Measurements from ENCODE around the gene TCF7L2.

TCF7L2 gene

GRCh38 chr10:112953174-112954159 is 3.4 kb downstream of the TCF7L2 start:
- FAIRE-seq, result no peak
- no peak for DNase-seq (ENCODE audit: insufficient read length, low spot score)
- no peak for TF ChIP-seq CTCF (IDR thresholded peaks at IDR 0.05; ENCODE audit: insufficient read depth, missing control alignments)

- FAIRE-seq, result no peak
- TF ChIP-seq CTCF (IDR thresholded peaks at IDR 0.05; ENCODE audit: insufficient read depth, missing control alignments), result no peak
- DNase-seq (ENCODE audit: insufficient read length, low spot score), result no peak
Observed at GRCh38 chr10:112954974-112955581, 5.0 kb downstream of the TCF7L2 start.

- TF ChIP-seq CTCF (IDR thresholded peaks at IDR 0.05; ENCODE audit: insufficient read depth, missing control alignments), result no peak
- FAIRE-seq (no peak), DNase-seq (ENCODE audit: insufficient read length, low spot score) (no peak)
Observed at GRCh38 chr10:112955582-112956421, 5.8 kb downstream of the TCF7L2 start.

GRCh38 chr10:112956631-112957350 is 6.7 kb downstream of the TCF7L2 start:
- DNase-seq (ENCODE audit: insufficient read length, low spot score), result no peak
- no peak for TF ChIP-seq CTCF (IDR thresholded peaks at IDR 0.05; ENCODE audit: insufficient read depth, missing control alignments)
- FAIRE-seq, result no peak

- no peak for FAIRE-seq
- no peak for TF ChIP-seq CTCF (IDR thresholded peaks at IDR 0.05; ENCODE audit: insufficient read depth, missing control alignments)
- no peak for DNase-seq (ENCODE audit: insufficient read length, low spot score)
Observed at GRCh38 chr10:112957640-112958092, 7.6 kb downstream of the TCF7L2 start.

- no peak for DNase-seq (ENCODE audit: insufficient read length, low spot score)
- TF ChIP-seq CTCF (IDR thresholded peaks at IDR 0.05; ENCODE audit: insufficient read depth, missing control alignments), result no peak
- no peak for FAIRE-seq
Observed at GRCh38 chr10:112958275-112958995, 8.4 kb downstream of the TCF7L2 start.
